ENCODE data around the gene GPN2. TPM values are rescaled to one million over a fixed set of nuclear protein-coding genes. Genes with fewer than 3 reads are reported as not detected.

The GPN2 gene
- total RNA-seq, 2 experiments from 2014 or later, result 17.5 to 46.6 TPM

DNA sequence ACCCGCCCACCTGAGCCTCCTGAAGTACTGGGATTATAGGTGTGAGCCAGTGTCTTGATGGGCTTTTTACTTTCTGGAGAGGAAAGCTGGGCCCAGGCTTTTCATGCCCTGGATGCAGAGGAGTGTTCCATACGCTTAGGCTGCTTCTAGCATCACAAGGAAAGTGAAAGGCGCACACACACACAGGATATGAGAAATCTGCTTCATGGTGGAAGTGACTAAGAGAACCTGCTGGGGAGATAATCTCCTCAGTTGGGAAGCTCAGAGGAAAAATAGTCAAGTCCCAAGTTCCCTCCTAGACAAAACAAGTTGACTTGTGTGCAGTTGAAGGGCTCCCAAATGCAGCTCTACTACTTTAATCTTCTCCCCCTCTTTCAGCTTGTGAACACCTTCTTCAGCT lies 33.6 kb upstream of the GPN2 start:
- no peaks in the 10 kb centered on the region for H3K9me2 ChIP-seq (ENCODE audit: insufficient read depth, low read length)
- no peak overlapping the region for H3K4me2 ChIP-seq (ENCODE audit: low read length)
- ChIA-PET CTCF (ENCODE audit: unreplicated experiment) (no interaction called here), POLR2A (interaction anchor here (0.6 kb wide), 1 partner anchor 24 kb away, joined by 3 read pairs; no protein-coding TSS in a partner anchor)
- peaks cover 16% of the 10 kb centered on the region for H3K4me1 ChIP-seq (ENCODE audit: insufficient read depth, low read length, poor library complexity, severe bottlenecking)
- intact Hi-C loops (cut with micrococcal nuclease; ENCODE audit: unreplicated experiment), result no loop called here
- DNase-seq (ENCODE audit: low spot score), result no peak
- H3K79me2 ChIP-seq (ENCODE audit: insufficient read depth, low read depth, low read length), result peaks cover 56% of the 10 kb centered on the region
- H2AFZ ChIP-seq (ENCODE audit: low read length), result no peak overlapping the region
- peaks cover 60% of the 10 kb centered on the region for H3K36me3 ChIP-seq (ENCODE audit: insufficient read depth, low read length)
- H4K20me1 ChIP-seq (ENCODE audit: insufficient read depth, low read length), result peaks cover 10% of the 10 kb centered on the region; the same call in 1 of the 2 replicates
- H3K9me3 ChIP-seq (ENCODE audit: low read length), result no peaks in the 10 kb centered on the region
- no TSS peak for BruUV-seq (replicated peaks)
- H3K4me3 ChIP-seq (ENCODE audit: low read depth, low read length, poor library complexity, severe bottlenecking), result no peak overlapping the region
- no peak overlapping the region for H3K27ac ChIP-seq (ENCODE audit: low read depth, low read length, poor library complexity, severe bottlenecking)
- TF ChIP-seq, protein P1, sequence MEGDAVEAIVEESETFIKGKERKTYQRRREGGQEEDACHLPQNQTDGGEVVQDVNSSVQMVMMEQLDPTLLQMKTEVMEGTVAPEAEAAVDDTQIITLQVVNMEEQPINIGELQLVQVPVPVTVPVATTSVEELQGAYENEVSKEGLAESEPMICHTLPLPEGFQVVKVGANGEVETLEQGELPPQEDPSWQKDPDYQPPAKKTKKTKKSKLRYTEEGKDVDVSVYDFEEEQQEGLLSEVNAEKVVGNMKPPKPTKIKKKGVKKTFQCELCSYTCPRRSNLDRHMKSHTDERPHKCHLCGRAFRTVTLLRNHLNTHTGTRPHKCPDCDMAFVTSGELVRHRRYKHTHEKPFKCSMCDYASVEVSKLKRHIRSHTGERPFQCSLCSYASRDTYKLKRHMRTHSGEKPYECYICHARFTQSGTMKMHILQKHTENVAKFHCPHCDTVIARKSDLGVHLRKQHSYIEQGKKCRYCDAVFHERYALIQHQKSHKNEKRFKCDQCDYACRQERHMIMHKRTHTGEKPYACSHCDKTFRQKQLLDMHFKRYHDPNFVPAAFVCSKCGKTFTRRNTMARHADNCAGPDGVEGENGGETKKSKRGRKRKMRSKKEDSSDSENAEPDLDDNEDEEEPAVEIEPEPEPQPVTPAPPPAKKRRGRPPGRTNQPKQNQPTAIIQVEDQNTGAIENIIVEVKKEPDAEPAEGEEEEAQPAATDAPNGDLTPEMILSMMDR (conservative IDR thresholded peaks at IDR 0.05; ENCODE audit: low read length), result no peak
- TF ChIP-seq EZH2phosphoT487 (IDR thresholded peaks at IDR 0.05; ENCODE audit: borderline replicate concordance, low read depth, low read length), result no peak

DNA sequence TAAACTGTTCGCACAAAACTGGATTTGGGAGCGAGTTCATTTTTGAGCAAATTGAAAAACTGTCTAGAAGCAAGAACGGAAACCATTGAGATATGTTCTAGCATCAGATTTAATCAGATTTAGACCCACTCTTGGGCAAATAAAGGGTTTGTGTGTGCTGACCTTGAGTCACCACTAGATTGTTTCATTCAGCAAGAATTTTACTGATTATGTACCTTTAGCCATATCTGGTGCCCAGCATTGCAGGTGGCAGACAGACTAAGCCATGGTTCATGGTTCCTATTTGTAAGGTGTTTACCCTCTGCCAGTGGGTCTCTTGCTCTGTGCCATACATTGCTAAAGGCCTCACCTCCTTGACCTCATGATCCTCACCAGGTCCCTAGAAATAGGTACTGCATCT lies 32.8 kb upstream of the GPN2 start:
- Histone ChIP-seq H3K9me2 (ENCODE audit: insufficient read depth, low read length) (no peaks in the 10 kb centered on the region), H3K27ac (ENCODE audit: low read depth, low read length, poor library complexity, severe bottlenecking) (no peak overlapping the region), H3K79me2 (ENCODE audit: insufficient read depth, low read depth, low read length) (peaks cover 48% of the 10 kb centered on the region), H3K4me1 (ENCODE audit: insufficient read depth, low read length, poor library complexity, severe bottlenecking) (peaks cover 16% of the 10 kb centered on the region), H3K36me3 (ENCODE audit: insufficient read depth, low read length) (peaks cover 52% of the 10 kb centered on the region), H2AFZ (ENCODE audit: low read length) (no peak overlapping the region), H4K20me1 (ENCODE audit: insufficient read depth, low read length) (peaks cover 10% of the 10 kb centered on the region; the same call in 1 of the 2 replicates), H3K9me3 (ENCODE audit: low read length) (no peaks in the 10 kb centered on the region), H3K4me3 (ENCODE audit: low read depth, low read length, poor library complexity, severe bottlenecking) (peak overlapping the region; percentile 84), H3K4me2 (ENCODE audit: low read length) (peak overlapping the region; percentile 96)
- TF ChIP-seq, protein P1 (conservative IDR thresholded peaks at IDR 0.05; ENCODE audit: low read length), result no peak
- no peak for TF ChIP-seq EZH2phosphoT487 (IDR thresholded peaks at IDR 0.05; ENCODE audit: borderline replicate concordance, low read depth, low read length)
- no TSS peak for BruUV-seq (replicated peaks)
- ChIA-PET CTCF (ENCODE audit: unreplicated experiment) (no interaction called here), POLR2A (no interaction called here)
- no peak for DNase-seq (ENCODE audit: low spot score)
- intact Hi-C loops (cut with micrococcal nuclease; ENCODE audit: unreplicated experiment), result no loop called here

DNA sequence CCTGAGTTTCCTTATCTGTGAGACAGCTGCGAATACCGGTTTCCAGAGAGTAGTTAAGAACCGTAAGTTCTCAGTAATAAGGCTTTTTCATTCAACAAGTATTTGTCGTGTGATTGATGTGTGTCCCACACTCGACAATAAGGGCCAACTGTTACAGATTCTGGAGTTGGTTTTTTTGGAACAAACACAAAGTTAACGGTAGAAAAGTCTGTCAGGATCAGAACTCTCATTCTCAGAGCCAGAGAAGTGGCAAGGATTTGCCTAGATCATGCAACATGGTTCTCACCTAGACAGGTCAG lies 32.3 kb upstream of the GPN2 start:
- H3K36me3 ChIP-seq (ENCODE audit: insufficient read depth, low read length), result peaks cover 47% of the 10 kb centered on the region
- peaks cover 10% of the 10 kb centered on the region; the same call in 1 of the 2 replicates for H4K20me1 ChIP-seq (ENCODE audit: insufficient read depth, low read length)
- CTCF ChIA-PET (ENCODE audit: unreplicated experiment), result no interaction called here
- no peak overlapping the region for H2AFZ ChIP-seq (ENCODE audit: low read length)
- peaks cover 43% of the 10 kb centered on the region for H3K79me2 ChIP-seq (ENCODE audit: insufficient read depth, low read depth, low read length)
- POLR2A ChIA-PET, result no interaction called here
- BruUV-seq (replicated peaks), result TSS peak; percentile 77
- peaks cover 16% of the 10 kb centered on the region for H3K4me1 ChIP-seq (ENCODE audit: insufficient read depth, low read length, poor library complexity, severe bottlenecking)
- peak overlapping the region; percentile 96 for H3K4me2 ChIP-seq (ENCODE audit: low read length)
- TF ChIP-seq EZH2phosphoT487 (IDR thresholded peaks at IDR 0.05; ENCODE audit: borderline replicate concordance, low read depth, low read length), result no peak
- TF ChIP-seq, protein P1 (conservative IDR thresholded peaks at IDR 0.05; ENCODE audit: low read length), result no peak
- intact Hi-C loops (cut with micrococcal nuclease; ENCODE audit: unreplicated experiment), result no loop called here
- H3K4me3 ChIP-seq (ENCODE audit: low read depth, low read length, poor library complexity, severe bottlenecking), result peak overlapping the region; percentile 84
- no peaks in the 10 kb centered on the region for H3K9me2 ChIP-seq (ENCODE audit: insufficient read depth, low read length)
- DNase-seq (ENCODE audit: low spot score), result no peak
- H3K27ac ChIP-seq (ENCODE audit: low read depth, low read length, poor library complexity, severe bottlenecking), result peak overlapping the region; percentile 33
- H3K9me3 ChIP-seq (ENCODE audit: low read length), result no peaks in the 10 kb centered on the region
